Body of pancreas (tissue), 4 donors: ENCODE results near the gene HSD11B2.

ENCODE experiments used
- POLR2A ChIP-seq, 3 donors: fragments of 450-650 bp; IDR thresholded peaks; one replicate each; pipeline ENCODE4 v1.6.1; 2016; ENCODE audit warnings: antibody characterized with exemption in 3 of 3, mild to moderate bottlenecking in 2 of 3
- TF ChIP-seq, protein P1 (sequence below), 7 experiments: fragments of 450-650 bp in 4 of 7; fragments of 200-600 bp in 3 of 7; sonication (generic) in 3 of 7; IDR thresholded peaks; one replicate each; pipeline ENCODE4 v1.5.1; 2016 to 2019; ENCODE audit warnings: antibody characterized with exemption in 7 of 7

DNA sequence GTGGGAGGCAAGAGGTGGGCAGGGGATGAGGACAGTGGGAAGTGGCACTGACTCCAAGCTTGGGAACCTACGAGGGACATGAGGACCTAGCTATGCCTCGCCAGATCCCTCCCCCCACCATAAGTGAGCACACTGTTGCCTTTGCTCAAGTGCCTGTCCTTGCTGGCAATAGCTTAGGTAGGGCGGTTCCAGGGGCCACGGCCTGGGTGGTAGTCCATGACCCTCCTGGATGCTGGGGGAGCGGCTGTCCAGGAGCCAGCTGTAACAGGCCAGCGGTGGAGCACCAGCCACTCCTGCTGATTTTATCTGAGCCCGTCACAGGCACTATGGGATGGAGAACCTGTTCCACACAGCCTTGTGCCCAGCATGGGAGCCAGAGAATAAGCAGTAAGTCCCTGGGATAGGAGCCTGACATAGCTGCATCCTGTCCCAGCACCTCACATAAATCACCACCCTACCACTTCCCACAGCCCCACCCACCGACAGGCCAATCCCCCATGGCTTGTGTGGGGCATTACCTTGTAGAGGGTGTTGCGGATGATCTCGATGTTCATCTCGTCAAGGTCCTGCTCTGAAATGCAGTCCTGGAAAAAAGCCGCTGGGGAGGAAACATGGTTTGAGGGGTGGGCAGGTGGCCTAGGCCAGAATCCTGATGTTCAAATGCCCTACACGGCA is 11.8 kb downstream of the HSD11B2 start:
- no peak for TF ChIP-seq POLR2A (IDR thresholded peaks at IDR 0.05)
- TF ChIP-seq, protein P1, sequence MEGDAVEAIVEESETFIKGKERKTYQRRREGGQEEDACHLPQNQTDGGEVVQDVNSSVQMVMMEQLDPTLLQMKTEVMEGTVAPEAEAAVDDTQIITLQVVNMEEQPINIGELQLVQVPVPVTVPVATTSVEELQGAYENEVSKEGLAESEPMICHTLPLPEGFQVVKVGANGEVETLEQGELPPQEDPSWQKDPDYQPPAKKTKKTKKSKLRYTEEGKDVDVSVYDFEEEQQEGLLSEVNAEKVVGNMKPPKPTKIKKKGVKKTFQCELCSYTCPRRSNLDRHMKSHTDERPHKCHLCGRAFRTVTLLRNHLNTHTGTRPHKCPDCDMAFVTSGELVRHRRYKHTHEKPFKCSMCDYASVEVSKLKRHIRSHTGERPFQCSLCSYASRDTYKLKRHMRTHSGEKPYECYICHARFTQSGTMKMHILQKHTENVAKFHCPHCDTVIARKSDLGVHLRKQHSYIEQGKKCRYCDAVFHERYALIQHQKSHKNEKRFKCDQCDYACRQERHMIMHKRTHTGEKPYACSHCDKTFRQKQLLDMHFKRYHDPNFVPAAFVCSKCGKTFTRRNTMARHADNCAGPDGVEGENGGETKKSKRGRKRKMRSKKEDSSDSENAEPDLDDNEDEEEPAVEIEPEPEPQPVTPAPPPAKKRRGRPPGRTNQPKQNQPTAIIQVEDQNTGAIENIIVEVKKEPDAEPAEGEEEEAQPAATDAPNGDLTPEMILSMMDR (IDR thresholded peaks at IDR 0.05), result no peak
